GM19023 (cell line): Measurements from ENCODE around the gene CFAP20DC.
"Not testable (repeated sequence)": the region's sequence is repeated elsewhere in the genome, so short reads cannot be mapped to it uniquely, and the experiment has no call there.

ENCODE experiments used
- ATAC-seq: cut with Tn5 transposase; IDR thresholded peaks from one replicate; pipeline ENCODE4 v1.9.1; 2021; ENCODE audit warnings: mild to moderate bottlenecking, moderate library complexity; ENCODE audit not compliant: unreplicated experiment

Gene CFAP20DC

GRCh38 chr3:58967866-58968265 lies 82.0 kb downstream of the CFAP20DC start:
- not testable (repeated sequence) for ATAC-seq

- ATAC-seq: no peak
Observed at GRCh38 chr3:58965865-58966264, 84.0 kb downstream of the CFAP20DC start.

DNA sequence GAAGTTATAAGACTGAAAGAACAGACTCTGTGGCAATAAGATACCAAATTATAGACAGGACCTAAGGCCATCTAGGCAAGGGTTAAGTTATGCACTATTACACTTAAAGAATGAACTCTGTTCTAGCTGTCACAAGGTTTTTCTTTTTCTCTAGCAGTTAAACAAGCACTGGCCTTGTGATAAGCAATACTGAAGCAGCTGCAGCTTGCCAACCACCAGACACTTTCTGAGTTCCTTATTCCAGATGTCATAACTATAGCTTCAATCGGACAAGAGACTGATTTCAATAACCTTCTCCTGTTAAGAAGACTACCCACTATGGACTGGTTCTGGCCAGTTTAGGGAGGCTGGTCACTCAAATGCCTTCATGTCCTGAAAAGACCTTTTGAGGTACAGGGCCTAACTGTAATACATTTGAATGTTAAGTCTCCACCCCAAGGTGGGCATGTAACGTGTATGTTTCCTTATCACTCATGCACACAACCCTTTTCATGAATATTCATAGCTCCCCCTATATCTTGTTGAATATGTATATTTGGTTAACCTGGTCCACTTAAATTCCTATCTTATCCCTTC lies 85.8 kb downstream of the CFAP20DC start:
- no peak for ATAC-seq

GRCh38 chr3:58962816-58963215 lies 87.0 kb downstream of the CFAP20DC start:
- no peak for ATAC-seq

- no peak for ATAC-seq
Observed at GRCh38 chr3:58962040-58962651, 87.7 kb downstream of the CFAP20DC start.

- ATAC-seq: no peak
Observed at GRCh38 chr3:58955308-58955707, 94.5 kb downstream of the CFAP20DC start.

GRCh38 chr3:58953288-58953687 lies 96.5 kb downstream of the CFAP20DC start:
- no peak for ATAC-seq

GRCh38 chr3:58952128-58952917 lies 97.5 kb downstream of the CFAP20DC start:
- ATAC-seq: no peak

DNA sequence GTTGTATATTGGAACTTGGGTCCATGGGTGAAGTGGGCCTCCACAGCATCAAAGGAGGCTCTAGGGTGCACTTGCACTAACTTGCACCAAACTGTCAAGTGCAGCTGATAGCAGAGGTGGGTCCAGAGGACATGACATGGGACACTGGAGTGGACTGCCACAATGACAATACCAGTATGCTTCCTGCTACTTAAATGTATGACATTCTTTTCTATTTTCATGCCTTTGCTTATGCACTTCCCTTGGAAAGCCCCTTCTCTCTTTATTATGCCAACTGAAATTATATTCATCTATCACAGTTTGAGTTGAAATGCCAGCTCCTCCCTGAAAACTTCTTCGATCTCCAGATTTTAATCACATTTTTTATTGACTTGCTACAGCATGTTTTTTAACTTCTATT lies 101.8 kb downstream of the CFAP20DC start:
- ATAC-seq: no peak

GRCh38 chr3:58946875-58947274 lies 103.0 kb downstream of the CFAP20DC start:
- ATAC-seq: no peak

GRCh38 chr3:58938057-58938456 lies 111.8 kb downstream of the CFAP20DC start:
- no peak for ATAC-seq

- ATAC-seq: no peak
Observed at GRCh38 chr3:58924578-58924977, 125.2 kb downstream of the CFAP20DC start.

GRCh38 chr3:58900386-58900785 lies 149.4 kb downstream of the CFAP20DC start:
- no peak for ATAC-seq

DNA sequence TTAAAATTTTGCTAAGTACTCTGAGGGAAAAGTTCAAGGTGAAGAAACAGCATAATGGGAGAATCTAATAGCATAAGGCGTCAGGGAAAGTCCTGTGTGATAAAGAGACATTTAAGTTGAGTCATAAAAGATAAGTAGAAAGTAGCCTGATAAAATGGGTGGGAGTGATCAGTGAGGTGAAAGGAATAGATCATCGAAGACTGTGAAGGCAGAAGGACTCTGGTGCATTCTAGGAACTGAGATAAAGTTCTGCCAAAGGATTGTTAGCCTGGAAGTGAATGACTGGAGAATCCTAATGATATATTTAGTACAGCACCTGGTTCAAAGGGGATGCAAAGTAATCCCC lies 149.9 kb downstream of the CFAP20DC start:
- peak; percentile 11 for ATAC-seq

DNA sequence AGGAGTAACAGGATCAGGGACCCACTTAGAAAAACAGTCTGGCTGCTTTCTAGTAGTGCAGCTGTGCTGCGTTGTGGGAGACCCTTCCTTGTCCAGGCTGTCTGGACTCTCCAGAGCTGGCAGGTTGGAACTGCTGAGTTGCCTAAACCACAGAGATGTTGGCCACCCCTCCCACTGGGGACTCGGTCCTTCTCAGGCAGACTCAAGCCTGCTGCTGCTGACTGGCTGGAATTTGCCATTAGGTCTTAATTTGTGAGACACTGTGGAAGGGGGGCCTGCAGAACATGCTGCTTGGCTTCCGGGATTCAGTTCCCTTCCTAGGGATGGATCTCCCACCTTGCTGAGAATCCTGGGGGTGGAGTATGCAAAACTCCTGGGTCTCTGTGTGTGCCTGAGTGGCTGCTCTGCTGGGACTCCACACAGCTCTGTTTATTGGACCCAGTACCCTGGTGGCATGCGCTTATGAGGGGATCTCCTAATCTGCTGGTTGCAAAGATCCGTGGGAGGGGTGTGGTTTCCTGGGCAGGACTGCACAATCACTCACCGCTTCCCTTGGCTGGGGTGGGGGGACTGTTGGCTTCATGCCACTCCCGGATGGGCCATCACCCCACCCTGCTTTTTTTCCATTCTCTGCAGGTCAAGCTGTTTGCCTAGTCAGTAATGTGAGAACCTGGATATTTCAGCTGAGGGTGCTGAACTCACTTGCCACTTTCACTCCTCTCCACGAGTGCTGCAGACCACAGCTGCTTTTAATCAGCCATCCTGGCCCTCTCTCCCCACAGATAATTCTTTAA lies 150.5 kb downstream of the CFAP20DC start:
- peak; percentile 86 for ATAC-seq

GRCh38 chr3:58898513-58898912 lies 151.3 kb downstream of the CFAP20DC start:
- no peak for ATAC-seq

- ATAC-seq: no peak
Observed at GRCh38 chr3:58897646-58898045, 152.2 kb downstream of the CFAP20DC start.

GRCh38 chr3:58895678-58896077 lies 154.1 kb downstream of the CFAP20DC start:
- not testable (repeated sequence) for ATAC-seq

DNA sequence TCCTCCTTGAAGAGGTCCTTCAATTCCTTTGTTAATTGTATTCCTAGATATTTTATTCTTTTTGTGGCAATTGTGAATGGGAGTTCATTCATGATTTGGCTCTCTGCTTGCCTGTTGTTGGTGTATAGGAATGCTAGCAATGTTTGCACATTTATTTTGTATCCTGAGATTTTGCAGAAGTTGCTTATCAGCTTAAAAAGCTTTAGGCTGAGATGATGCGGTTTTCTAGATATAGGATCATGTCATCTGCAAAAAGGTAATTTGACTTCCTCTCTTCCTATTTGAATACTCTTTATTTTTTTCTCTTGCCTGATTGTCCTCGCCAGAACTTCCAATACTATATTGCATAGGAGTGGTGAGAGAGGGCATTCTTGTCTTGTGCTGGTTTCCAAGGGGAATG lies 157.3 kb downstream of the CFAP20DC start:
- not testable (repeated sequence) for ATAC-seq

DNA sequence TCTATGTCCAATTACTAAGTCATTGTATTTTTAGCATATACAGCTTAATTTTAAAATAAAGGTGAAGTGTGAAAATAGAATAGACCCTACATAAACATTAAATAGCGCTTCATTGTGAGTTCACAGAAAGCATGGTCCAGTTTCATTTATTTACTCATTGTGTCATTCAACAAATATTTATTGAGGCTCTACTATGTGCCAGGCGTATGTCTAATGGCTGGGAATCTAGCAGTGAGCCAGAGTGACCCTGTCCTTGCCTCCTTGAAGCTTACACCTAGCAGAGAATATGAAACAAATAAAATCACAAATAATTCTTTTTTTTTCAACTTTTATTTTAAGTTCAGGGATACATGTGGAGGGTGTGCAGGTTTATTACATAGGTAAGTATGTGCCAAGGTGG lies 161.7 kb downstream of the CFAP20DC start:
- ATAC-seq: no peak

DNA sequence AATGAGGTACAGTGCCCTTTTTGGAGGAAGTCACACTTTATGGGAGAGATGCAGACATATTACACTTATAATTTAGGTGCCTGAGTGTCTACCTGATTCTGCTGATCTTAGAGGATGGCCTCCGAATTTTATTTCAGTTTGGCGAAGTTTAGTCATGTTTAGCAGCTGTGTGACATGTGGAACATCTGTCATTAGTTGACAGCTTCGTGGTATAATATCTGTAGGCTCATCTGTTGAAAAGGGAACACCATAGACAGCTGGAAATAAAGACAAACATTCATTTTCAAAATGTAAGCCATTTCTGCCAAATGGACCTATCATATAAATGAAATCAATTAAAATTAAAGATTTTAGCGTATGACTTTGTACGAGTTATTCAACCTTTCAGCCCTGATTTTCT lies 165.4 kb downstream of the CFAP20DC start:
- ATAC-seq: no peak
